GM12878 (cell line): ENCODE measurements around the gene SLC66A3. TPM values are rescaled to one million over a fixed set of nuclear protein-coding genes. Genes with fewer than 3 reads are reported as not detected.

ENCODE experiments used
- ATAC-seq: fragments of 200-7000 bp; cut with Tn5 transposase; 3 replicates; pipeline ENCODE4 v1.9.1; 2020; ENCODE audit warnings: mild to moderate bottlenecking, moderate library complexity
- BruUV-seq: library from RNA; stranded (reverse); fragments of 400-500 nt; replicated peaks from 2 replicates; lab custom pipeline; 2021; lab: Mats Ljungman, UMichigan
- CTCF ChIA-PET: fragments of 300-600 bp; sonication (Branson Sonifier 250); formaldehyde crosslinking; extraction: SDS; loops from one replicate; lab custom pipeline; 2021; ENCODE audit warnings: inconsistent platforms; lab: Yijun Ruan, JAX
- POLR2A ChIA-PET: fragments of 350-600 bp; formaldehyde crosslinking; extraction: SDS; loops from one replicate; lab custom pipeline; 2021; ENCODE audit warnings: inconsistent platforms; lab: Charles Lee
- RAD21 ChIA-PET: fragments of 300-600 bp; sonication (Branson Sonifier 250); formaldehyde crosslinking; loops from one replicate; lab custom pipeline; 2023; ENCODE audit warnings: antibody characterized with exemption; ENCODE audit not compliant: unreplicated experiment; lab: Charles Lee
- SMC1A ChIA-PET: fragments of 300-600 bp; sonication (Branson Sonifier 250); formaldehyde crosslinking; loops from one replicate; lab custom pipeline; 2023; ENCODE audit not compliant: unreplicated experiment, uncharacterized antibody; lab: Charles Lee
- DNase-seq: peaks from one replicate; pipeline ENCODE4 v3.0.0-alpha.2; 2011; ENCODE audit warnings: low read depth, low spot score
- FAIRE-seq: peaks from 3 replicates; lab custom pipeline; 2011; peaks lifted over from hg19 to GRCh38; lab: Jason Lieb, UNC
- H2AFZ ChIP-seq: 2 replicates; pipeline ENCODE4 v1.6.0; 2011; ENCODE audit warnings: low read depth, low read length, control low read depth; ENCODE audit not compliant: control insufficient read depth
- H3K27ac ChIP-seq: 2 replicates; pipeline ENCODE4 v1.5.1; 2011; ENCODE audit warnings: control low read depth; ENCODE audit not compliant: control insufficient read depth, insufficient read depth
- H3K27me3 ChIP-seq, 2 experiments: replicated peaks in 1 of 2; 2 replicates each; pipeline versions ENCODE4 v1.6.0 to v1.6.1; 2011; ENCODE audit warnings: low read length in 1 of 2; ENCODE audit not compliant: control insufficient read depth in 2 of 2, insufficient read depth in 2 of 2
- H3K36me3 ChIP-seq, 2 experiments: 2 replicates each; pipeline ENCODE4 v1.5.1; 2011; ENCODE audit warnings: low read length in 1 of 2; ENCODE audit not compliant: control insufficient read depth in 2 of 2, insufficient read depth in 2 of 2
- H3K4me1 ChIP-seq: 2 replicates; pipeline ENCODE4 v1.6.1; 2011; ENCODE audit warnings: mild to moderate bottlenecking, low read length, moderate library complexity, mixed read lengths; ENCODE audit not compliant: control insufficient read depth, insufficient read depth
- H3K4me2 ChIP-seq: 2 replicates; pipeline ENCODE4 v1.6.0; 2011; ENCODE audit warnings: control low read depth; ENCODE audit not compliant: control insufficient read depth, insufficient read depth
- H3K4me3 ChIP-seq: fragments of 200-600 bp; sonication (generic); 2 replicates; pipeline ENCODE4 v1.5.1; 2016
- H3K79me2 ChIP-seq: 2 replicates; pipeline ENCODE4 v1.6.0; 2011; ENCODE audit warnings: low read length; ENCODE audit not compliant: control insufficient read depth, insufficient read depth
- H3K9ac ChIP-seq: 2 replicates; pipeline ENCODE4 v1.8.0; 2011; ENCODE audit warnings: low read length, control low read depth, mixed read lengths; ENCODE audit not compliant: control insufficient read depth, insufficient read depth
- H3K9me3 ChIP-seq: replicated peaks from 3 replicates; pipeline ENCODE4 v1.5.1; 2011; ENCODE audit warnings: mild to moderate bottlenecking, low read length; ENCODE audit not compliant: control insufficient read depth, insufficient read depth
- H4K20me1 ChIP-seq: 2 replicates; pipeline ENCODE4 v1.6.0; 2011; ENCODE audit not compliant: control insufficient read depth, insufficient read depth
- EED ChIP-seq: sonication (generic); IDR thresholded peaks from 2 replicates; pipeline ENCODE4 v1.6.1; 2016; ENCODE audit warnings: antibody characterized with exemption, low read depth
- EZH2 ChIP-seq: IDR thresholded peaks from 2 replicates; pipeline ENCODE4 v1.6.1; 2012; ENCODE audit warnings: low read depth, mild to moderate bottlenecking, control low read depth, inconsistent platforms, low read length, borderline replicate concordance; ENCODE audit not compliant: control insufficient read depth
- MYB ChIP-seq: fragments of 150-350 bp; IDR thresholded peaks from 2 replicates; pipeline ENCODE4 v1.6.1; 2014; ENCODE audit warnings: mild to moderate bottlenecking, low read depth, low read length, borderline replicate concordance
- SREBF2 ChIP-seq: IDR thresholded peaks from 2 replicates; pipeline ENCODE4 v1.6.1; 2012; ENCODE audit warnings: mild to moderate bottlenecking, low read length
- TBL1XR1 ChIP-seq: IDR thresholded peaks from 2 replicates; pipeline ENCODE4 v1.6.1; 2012; ENCODE audit warnings: low read depth, low read length, improper control_type of control experiment
- TCF3 ChIP-seq: IDR thresholded peaks from 2 replicates; pipeline ENCODE4 v1.6.1; 2012; ENCODE audit warnings: low read depth, mild to moderate bottlenecking, low read length, borderline replicate concordance; ENCODE audit not compliant: insufficient read depth
- YBX1 ChIP-seq: fragments of 450-650 bp; IDR thresholded peaks from 2 replicates; pipeline ENCODE4 v1.6.1; 2016; ENCODE audit warnings: antibody characterized with exemption
- ZNF274 ChIP-seq: IDR thresholded peaks from one replicate; pipeline ENCODE4 v1.8.0; 2011; ENCODE audit not compliant: insufficient read length, insufficient read depth
- ZNF592 ChIP-seq: fragments of 450-650 bp; IDR thresholded peaks from 2 replicates; pipeline ENCODE4 v1.6.1; 2017; ENCODE audit warnings: mild to moderate bottlenecking, moderate library complexity
- ZSCAN29 ChIP-seq: fragments of 450-650 bp; IDR thresholded peaks from 2 replicates; pipeline ENCODE4 v1.6.1; 2017; ENCODE audit warnings: mild to moderate bottlenecking, moderate library complexity
- WGBS: methylation state at CpG from one replicate; pipeline ENCODE4 v1.1.6; 2016; ENCODE audit warnings: low lambda C conversion rate; ENCODE audit not compliant: insufficient replicate concordance, insufficient coverage; ENCODE audit errors: missing lambda C conversion rate; 5-methylcytosine and 5-hydroxymethylcytosine counted together
- in situ Hi-C: fragments of 300-500 bp; cut with MboI; formaldehyde crosslinking; loops from 9 replicates; pipeline ENCODE4 v1.14.3; 2018; ENCODE audit warnings: mixed read lengths
- intact Hi-C: fragments of 100-400 bp; cut with micrococcal nuclease; formaldehyde crosslinking; loops from one replicate; pipeline ENCODE4 v1.14.2; 2022; ENCODE audit not compliant: unreplicated experiment
- polyA plus RNA-seq, 11 experiments: library from polyadenylated mRNA; depleted of rRNA in 4 of 11; unstranded in 6 of 11; stranded (reverse) in 5 of 11; fragments of >200 nt; fragmentation: Nextera tagmentation in 4 of 11; fragmentation: Illumina TruSeq in 1 of 11; extraction: Ambion mirVana in 4 of 11; extraction: Trizol in 1 of 11; gene quantifications; 1 replicate in 1 of 11; 2 replicates in 10 of 11; pipeline versions ENCODE4 v1.2.1 to v1.2.3, GENCODE V29; 2011 to 2016; ENCODE audit warnings: inconsistent platforms in 2 of 11, missing spikeins in 2 of 11, low read depth in 1 of 11
- total RNA-seq, 4 experiments: library from RNA; depleted of rRNA in 3 of 4; stranded (reverse); fragments of >200 nt in 3 of 4; fragmentation: Illumina TruSeq in 1 of 4; extraction: Trizol in 1 of 4; gene quantifications; 2 replicates each; pipeline versions ENCODE4 v1.2.1 to v1.2.3, GENCODE V29; 2013 to 2021

SLC66A3 gene
- total and polyA plus RNA-seq, 10 of the 15 experiments (the other 5 are each of a cell fraction or from before 2014, with no cell fraction given), result 1.4 to 14.2 (median 6.4) TPM

DNA sequence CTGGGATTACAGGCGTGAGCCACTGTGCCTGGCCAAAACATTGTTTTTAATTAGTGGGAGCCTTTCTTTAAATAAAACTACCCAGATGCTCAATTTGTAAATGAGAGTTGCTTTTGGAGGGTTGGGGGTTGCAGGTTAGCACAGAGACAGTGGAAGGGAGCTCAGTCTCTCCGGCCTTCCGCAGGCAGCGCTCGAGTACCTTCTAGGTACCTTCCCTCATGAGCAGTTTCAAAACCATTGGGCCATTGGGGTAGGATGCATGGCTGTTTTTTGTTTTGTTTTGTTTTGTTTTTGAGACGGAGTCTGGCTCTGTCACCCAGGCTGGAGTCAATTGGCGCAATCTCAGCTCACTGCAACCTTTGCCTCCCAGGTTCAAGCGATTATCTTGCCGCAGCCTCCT is 19.0 kb downstream of the SLC66A3 start:
- ATAC-seq (no peak), DNase-seq (no peak)
- SMC1A ChIA-PET, result interaction anchor here (1.5 kb wide), 1 partner anchor 22 kb away, joined by 3 read pairs; no protein-coding TSS in a partner anchor
- TF ChIP-seq MYB (no peak), EZH2 (no peak), ZSCAN29 (no peak), TCF3 (no peak), TBL1XR1 (no peak), YBX1 (no peak), EED (no peak), SREBF2 (no peak), ZNF592 (no peak), ZNF274 (no peak)
- TF ChIP-seq, all 136 proteins: peak for 0
- WGBS, result 97% methylated on average over 9 of the region's 9 CpGs
- Histone ChIP-seq H3K27me3 (no peaks in the 10 kb centered on the region), H3K79me2 (no peaks in the 10 kb centered on the region), H2AFZ (no peak overlapping the region), H3K4me1 (no peaks in the 10 kb centered on the region), H3K9me3 (no peaks in the 10 kb centered on the region), H3K4me3 (no peak overlapping the region), H4K20me1 (no peaks in the 10 kb centered on the region), H3K36me3 (no peaks in the 10 kb centered on the region), H3K9ac (no peak overlapping the region), H3K4me2 (no peak overlapping the region), H3K27ac (no peak overlapping the region)
- intact Hi-C loops, result no loop called here
- no peak for FAIRE-seq
- BruUV-seq, result no TSS peak
- ChIA-PET RAD21 (no interaction called here), CTCF (interaction anchor here (1.3 kb wide), 1 partner anchor 10 kb away, joined by 3 read pairs; no protein-coding TSS in a partner anchor), POLR2A (no interaction called here)
- in situ Hi-C loops, result no loop called here
